Astrocyte (in vitro differentiated cells and primary cell): ENCODE measurements around the gene HMG20A. TPM values are rescaled to one million over a fixed set of nuclear protein-coding genes. Genes with fewer than 3 reads are reported as not detected.
A peak's percentile ranks its signal among the peaks of the same experiment; 100 is the strongest.

Experiments
- DNase-seq: peaks from one replicate; pipeline ENCODE4 v3.0.0-alpha.2; 2010; ENCODE audit warnings: low read depth
- FAIRE-seq: peaks from 2 replicates; lab custom pipeline; 2011; peaks lifted over from hg19 to GRCh38; lab: Jason Lieb, UNC
- H2AFZ ChIP-seq: 2 replicates; pipeline ENCODE4 v1.6.0; 2012; ENCODE audit warnings: low read depth, low read length, inconsistent platforms
- H3K27ac ChIP-seq: 2 replicates; pipeline ENCODE4 v1.5.1; 2011; ENCODE audit warnings: low read depth, low read length, inconsistent platforms
- H3K27me3 ChIP-seq: 2 replicates; pipeline ENCODE4 v1.6.0; 2011; ENCODE audit warnings: low read length, inconsistent platforms; ENCODE audit not compliant: insufficient read depth
- H3K36me3 ChIP-seq: 2 replicates; pipeline ENCODE4 v1.5.1; 2011; ENCODE audit warnings: low read length, inconsistent platforms; ENCODE audit not compliant: insufficient read depth
- H3K4me1 ChIP-seq: 2 replicates; pipeline ENCODE4 v1.5.1; 2011; ENCODE audit warnings: low read length, inconsistent platforms; ENCODE audit not compliant: insufficient read depth
- H3K4me2 ChIP-seq: 2 replicates; pipeline ENCODE4 v1.6.0; 2012; ENCODE audit warnings: low read length, inconsistent platforms
- H3K4me3 ChIP-seq: 2 replicates; pipeline ENCODE4 v1.5.1; 2011; ENCODE audit warnings: low read depth, mild to moderate bottlenecking, low read length, inconsistent platforms; ENCODE audit not compliant: insufficient read depth
- H3K79me2 ChIP-seq: 2 replicates; pipeline ENCODE4 v1.6.0; 2012; ENCODE audit warnings: mild to moderate bottlenecking, low read length, inconsistent platforms; ENCODE audit not compliant: insufficient read depth
- H3K9ac ChIP-seq: 2 replicates; pipeline ENCODE4 v1.6.0; 2012; ENCODE audit warnings: mild to moderate bottlenecking, low read length, inconsistent platforms
- H3K9me3 ChIP-seq: 2 replicates; pipeline ENCODE4 v1.5.1; 2012; ENCODE audit warnings: low read depth, mild to moderate bottlenecking, low read length, inconsistent platforms; ENCODE audit not compliant: insufficient read depth
- H4K20me1 ChIP-seq: 2 replicates; pipeline ENCODE4 v1.6.0; 2012; ENCODE audit warnings: low read length, inconsistent platforms; ENCODE audit not compliant: insufficient read depth
- H3K27ac Mint-ChIP-seq: one replicate; pipeline ENCODE4 v1.8.0; 2021; ENCODE audit warnings: mild to moderate bottlenecking, mixed read lengths; ENCODE audit not compliant: unreplicated experiment
- H3K27me3 Mint-ChIP-seq: one replicate; pipeline ENCODE4 v1.8.0; 2021; ENCODE audit warnings: low read depth, mixed read lengths; ENCODE audit not compliant: unreplicated experiment
- H3K36me3 Mint-ChIP-seq: one replicate; pipeline ENCODE4 v1.8.0; 2021; ENCODE audit warnings: low read depth, mixed read lengths; ENCODE audit not compliant: unreplicated experiment
- H3K4me1 Mint-ChIP-seq: one replicate; pipeline ENCODE4 v1.8.0; 2021; ENCODE audit warnings: low read depth, mixed read lengths; ENCODE audit not compliant: unreplicated experiment
- H3K4me3 Mint-ChIP-seq: one replicate; pipeline ENCODE4 v1.8.0; 2021; ENCODE audit warnings: mild to moderate bottlenecking, moderate library complexity, mixed read lengths; ENCODE audit not compliant: unreplicated experiment
- H3K9me3 Mint-ChIP-seq: one replicate; pipeline ENCODE4 v1.8.0; 2021; ENCODE audit warnings: mild to moderate bottlenecking, mixed read lengths; ENCODE audit not compliant: unreplicated experiment
- CTCF ChIP-seq: IDR thresholded peaks from 2 replicates; pipeline ENCODE4 v1.5.1; 2011; ENCODE audit warnings: low read depth, mild to moderate bottlenecking, inconsistent platforms, low read length, moderate library complexity; ENCODE audit not compliant: insufficient read depth
- EZH2 ChIP-seq: IDR thresholded peaks from 2 replicates; pipeline ENCODE4 v1.6.1; 2012; ENCODE audit warnings: mild to moderate bottlenecking, low read length, inconsistent platforms; ENCODE audit not compliant: insufficient read depth
- total RNA-seq: library from RNA; stranded (reverse); gene quantifications from 2 replicates; pipeline ENCODE4 v1.2.1, GENCODE V29; 2021

Gene HMG20A
- total RNA-seq, 1 donor from 2014 or later = 47.4 TPM

- peak overlapping the region; percentile 45 for H3K27ac ChIP-seq
- no peak overlapping the region for H2AFZ ChIP-seq
- Mint-ChIP-seq H3K4me1 (peaks cover 34% of the 10 kb centered on the region), H3K27me3 (no peaks in the 10 kb centered on the region), H3K36me3 (peaks cover 13% of the 10 kb centered on the region), H3K9me3 (no peaks in the 10 kb centered on the region), H3K4me3 (no peak overlapping the region), H3K27ac (peak overlapping the region; percentile 72)
- H3K36me3 ChIP-seq = no peaks in the 10 kb centered on the region
- no peaks in the 10 kb centered on the region for H4K20me1 ChIP-seq
- H3K9me3 ChIP-seq = no peaks in the 10 kb centered on the region
- TF ChIP-seq CTCF (no peak), EZH2 (no peak)
- H3K4me2 ChIP-seq = peak overlapping the region; percentile 67
- H3K4me3 ChIP-seq = no peak overlapping the region
- DNase-seq = peak; percentile 36
- H3K4me1 ChIP-seq = peaks cover 48% of the 10 kb centered on the region
- H3K27me3 ChIP-seq = no peaks in the 10 kb centered on the region
- no peak for FAIRE-seq
- peaks cover 4% of the 10 kb centered on the region for H3K79me2 ChIP-seq
- H3K9ac ChIP-seq = peak overlapping the region; percentile 16
Measured at GRCh38 chr15:77457191-77457904, 36.7 kb downstream of the HMG20A start.

- Mint-ChIP-seq H3K4me1 (peaks cover 34% of the 10 kb centered on the region), H3K36me3 (peaks cover 13% of the 10 kb centered on the region), H3K27me3 (no peaks in the 10 kb centered on the region), H3K4me3 (no peak overlapping the region), H3K27ac (peak overlapping the region; percentile 72), H3K9me3 (no peaks in the 10 kb centered on the region)
- peaks cover 3% of the 10 kb centered on the region for H3K79me2 ChIP-seq
- no peak for TF ChIP-seq EZH2
- no peak for TF ChIP-seq CTCF
- no peaks in the 10 kb centered on the region for H3K9me3 ChIP-seq
- no peak overlapping the region for H3K4me3 ChIP-seq
- H2AFZ ChIP-seq = no peak overlapping the region
- peak overlapping the region; percentile 45 for H3K27ac ChIP-seq
- peaks cover 48% of the 10 kb centered on the region for H3K4me1 ChIP-seq
- FAIRE-seq (no peak), DNase-seq (peak; percentile 71)
- no peaks in the 10 kb centered on the region for H4K20me1 ChIP-seq
- peak overlapping the region; percentile 16 for H3K9ac ChIP-seq
- peak overlapping the region; percentile 67 for H3K4me2 ChIP-seq
- H3K27me3 ChIP-seq = no peaks in the 10 kb centered on the region
- no peaks in the 10 kb centered on the region for H3K36me3 ChIP-seq
Measured at GRCh38 chr15:77457905-77458265, 37.2 kb downstream of the HMG20A start.

- no peak overlapping the region for H3K4me3 Mint-ChIP-seq
- Histone ChIP-seq H3K9ac (no peak overlapping the region), H3K4me2 (no peak overlapping the region), H3K79me2 (peaks cover 3% of the 10 kb centered on the region), H3K36me3 (no peaks in the 10 kb centered on the region), H4K20me1 (no peaks in the 10 kb centered on the region), H3K4me1 (peaks cover 48% of the 10 kb centered on the region), H3K27me3 (no peaks in the 10 kb centered on the region), H2AFZ (no peak overlapping the region), H3K9me3 (no peaks in the 10 kb centered on the region), H3K27ac (no peak overlapping the region), H3K4me3 (no peak overlapping the region)
- no peaks in the 10 kb centered on the region for H3K9me3 Mint-ChIP-seq
- TF ChIP-seq CTCF (no peak), EZH2 (no peak)
- no peaks in the 10 kb centered on the region for H3K27me3 Mint-ChIP-seq
- H3K4me1 Mint-ChIP-seq = peaks cover 34% of the 10 kb centered on the region
- DNase-seq = no peak
- H3K27ac Mint-ChIP-seq = no peak overlapping the region
- peaks cover 13% of the 10 kb centered on the region for H3K36me3 Mint-ChIP-seq
- no peak for FAIRE-seq
Measured at GRCh38 chr15:77459031-77459430, 38.3 kb downstream of the HMG20A start.
